Measurements from ENCODE around the gene RNF150.

RNF150 gene

DNA sequence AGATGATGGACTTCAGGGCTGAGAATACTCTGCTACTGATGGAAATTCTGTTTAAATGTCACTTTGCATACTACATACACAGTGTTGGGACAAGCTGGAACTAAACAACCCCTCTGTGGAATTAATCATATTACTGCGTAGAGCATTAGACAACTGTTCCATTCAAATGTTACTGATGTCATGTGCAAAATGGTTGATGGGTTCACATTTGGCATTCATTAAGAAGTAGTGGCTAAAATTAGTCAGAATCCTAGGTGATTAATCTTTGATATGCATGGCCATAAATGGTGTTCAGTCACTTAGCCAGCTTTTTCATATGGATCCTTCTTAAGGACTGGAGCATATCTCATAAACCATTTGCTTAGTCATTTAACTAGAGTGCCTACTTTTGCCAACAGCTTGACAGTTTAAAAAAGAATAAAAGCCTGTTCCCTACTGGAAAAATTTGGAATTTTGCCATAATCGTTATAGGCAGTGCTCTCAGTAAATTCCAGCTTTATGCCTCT is 105.2 kb downstream of the RNF150 start:
- no peak for DNase-seq (ENCODE audit: low read depth in 1 of 2, low spot score in 1 of 2)

DNA sequence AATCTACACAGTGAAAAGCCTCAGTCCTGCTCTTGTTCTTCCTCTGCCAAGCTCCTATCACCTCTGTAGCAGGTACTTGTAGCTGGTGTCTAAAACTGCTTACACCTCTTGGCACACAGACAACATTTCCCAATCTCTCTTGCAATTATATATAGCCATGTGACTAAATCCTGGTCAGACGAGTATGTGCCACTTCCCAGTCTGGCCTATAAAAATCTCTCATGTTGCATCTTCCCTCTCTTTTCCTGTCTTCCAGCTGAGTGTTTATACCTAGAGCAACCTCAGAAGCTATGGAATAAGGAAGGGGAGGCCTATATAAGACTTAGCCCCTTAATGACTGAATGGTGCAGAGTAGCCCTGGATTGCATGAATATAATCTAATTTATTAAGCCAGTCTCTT is 105.8 kb downstream of the RNF150 start:
- DNase-seq (ENCODE audit: low read depth in 1 of 2, low spot score in 1 of 2), result no peak

GRCh38 chr4:141026900-141027299 is 106.4 kb downstream of the RNF150 start:
- DNase-seq (ENCODE audit: low read depth in 1 of 2, low spot score in 1 of 2), result no peak

DNA sequence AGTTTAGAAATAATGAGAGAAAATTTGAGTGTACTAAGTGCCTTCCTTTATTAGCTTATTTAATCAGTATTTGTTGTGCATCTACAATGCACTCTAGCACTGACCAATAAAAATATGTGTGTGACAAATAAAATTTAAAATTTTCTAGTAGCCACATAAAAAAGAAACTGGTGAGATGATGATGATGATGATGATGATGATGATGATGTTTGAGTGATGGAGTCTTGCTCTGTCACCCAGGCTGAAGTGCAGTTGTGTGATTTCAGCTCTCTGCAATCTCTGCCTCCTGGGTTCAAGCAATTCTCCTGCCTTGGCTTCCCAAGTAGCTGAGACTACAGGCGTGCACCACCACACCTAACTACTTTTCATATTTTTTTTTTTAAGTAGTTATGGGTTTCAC is 110.2 kb downstream of the RNF150 start:
- DNase-seq (ENCODE audit: low read depth in 1 of 2, low spot score in 1 of 2), result no peak

DNA sequence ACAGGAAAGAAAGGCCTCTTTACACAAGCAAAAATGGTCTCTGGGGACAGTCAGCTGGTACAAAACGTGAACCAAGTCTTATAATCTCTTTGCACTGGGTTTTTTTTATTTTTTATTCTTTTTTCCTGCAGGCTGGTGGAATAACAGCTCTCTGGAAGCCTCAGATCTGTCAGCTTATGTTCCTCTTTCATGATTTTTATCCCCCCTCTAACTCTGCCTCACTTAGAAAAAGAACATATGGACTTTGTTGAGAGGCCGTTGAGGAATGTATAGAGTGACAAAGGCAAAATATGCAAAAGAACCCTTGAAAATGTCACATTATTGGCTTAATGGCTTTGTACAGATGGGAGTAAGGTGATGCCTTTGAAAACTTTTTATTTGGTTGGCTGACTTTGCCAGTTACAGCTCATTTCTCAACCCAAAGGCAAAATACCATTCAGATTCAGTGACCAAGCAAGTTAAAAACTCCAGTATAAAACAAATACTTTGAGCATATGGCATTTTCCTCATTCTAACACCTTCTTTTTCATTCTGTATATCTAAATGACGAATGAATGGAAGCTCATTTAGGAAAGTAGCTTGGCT is 111.1 kb downstream of the RNF150 start:
- no peak for DNase-seq (ENCODE audit: low read depth in 1 of 2, low spot score in 1 of 2)

- DNase-seq (ENCODE audit: low read depth in 1 of 2, low spot score in 1 of 2), result no peak
Observed at GRCh38 chr4:141021397-141022110, 111.7 kb downstream of the RNF150 start.

GRCh38 chr4:141020801-141021261 is 112.4 kb downstream of the RNF150 start:
- DNase-seq (ENCODE audit: low read depth in 1 of 2, low spot score in 1 of 2), result no peak

DNA sequence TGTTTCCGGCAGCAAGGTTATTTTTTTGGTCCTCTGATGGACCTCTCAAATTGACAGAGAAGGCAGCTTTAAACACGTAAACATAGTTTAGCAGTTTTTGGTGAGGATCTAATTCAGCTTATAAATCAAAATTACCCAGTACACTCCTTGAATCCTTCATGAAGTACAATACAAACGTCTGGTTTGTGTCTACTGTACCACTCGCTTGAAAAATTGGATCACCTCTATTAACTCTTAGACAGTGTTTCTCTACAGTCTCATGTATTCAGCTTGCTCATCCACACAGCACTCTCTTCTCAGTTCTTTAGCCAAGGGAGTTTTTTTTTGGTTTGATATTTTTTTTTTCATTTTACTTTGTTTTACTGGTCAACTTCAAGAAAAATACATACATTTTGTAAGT is 113.5 kb downstream of the RNF150 start:
- DNase-seq (ENCODE audit: low read depth in 1 of 2, low spot score in 1 of 2), result no peak

GRCh38 chr4:141016117-141016798 is 117.0 kb downstream of the RNF150 start:
- no peak for DNase-seq (ENCODE audit: low read depth in 1 of 2, low spot score in 1 of 2)

DNA sequence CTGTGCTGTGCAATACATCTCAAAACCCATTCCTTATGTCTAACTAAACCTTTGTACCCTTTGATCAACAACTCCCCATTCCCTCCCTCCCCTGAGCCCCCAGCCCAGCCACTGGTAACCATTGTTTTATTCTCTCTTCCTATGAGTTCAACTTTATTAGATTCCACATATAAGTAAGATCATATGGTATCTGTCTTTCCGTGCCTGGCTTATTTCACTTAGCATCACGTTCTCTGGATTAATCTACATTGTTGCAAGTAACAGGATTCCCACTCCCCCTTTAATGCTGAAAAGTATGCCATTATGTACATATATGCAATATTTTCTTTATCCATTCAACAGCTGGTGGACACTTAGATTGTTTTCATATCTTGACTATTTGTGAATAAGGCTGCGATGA is 119.4 kb downstream of the RNF150 start:
- no peak for DNase-seq (ENCODE audit: low read depth in 1 of 2, low spot score in 1 of 2)

DNA sequence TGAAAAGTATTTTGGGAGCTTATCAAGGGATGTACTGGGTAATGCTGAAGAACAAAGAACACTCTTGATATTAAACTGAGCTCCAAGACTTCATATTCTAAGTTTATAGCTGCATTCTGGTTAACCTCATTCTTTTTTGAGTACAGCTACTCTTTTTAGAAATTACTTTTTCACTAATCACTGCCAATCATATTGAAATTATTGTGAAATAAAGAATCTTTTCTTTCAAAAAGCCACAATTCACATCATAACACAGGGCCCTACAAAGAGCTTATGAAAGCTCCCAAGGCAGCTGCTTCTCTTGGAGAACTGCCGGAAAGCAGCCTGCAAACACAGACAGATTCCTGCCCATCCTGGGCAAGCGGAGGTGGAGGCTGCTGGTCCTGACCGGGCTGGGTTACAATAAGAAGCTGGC is 121.4 kb downstream of the RNF150 start:
- no peak for DNase-seq (ENCODE audit: low read depth in 1 of 2, low spot score in 1 of 2)

DNA sequence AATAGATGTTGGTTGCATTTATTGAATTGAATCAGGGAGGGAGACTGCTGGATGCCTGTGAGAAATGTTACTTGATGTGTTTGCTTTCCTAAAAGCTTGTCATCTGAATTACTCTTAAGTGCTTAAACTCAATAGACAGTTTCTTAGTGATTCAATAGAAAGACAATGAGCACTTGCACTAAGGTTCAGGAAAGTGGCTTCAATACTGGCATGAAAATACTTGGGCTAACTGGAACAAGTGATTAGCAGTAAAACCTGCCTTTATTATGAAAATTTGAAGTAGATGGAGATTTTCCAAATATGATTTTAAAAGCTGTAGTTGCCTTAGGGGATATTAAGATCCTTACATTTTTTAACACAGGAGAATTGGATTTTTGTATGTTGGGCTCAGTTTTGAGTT is 123.3 kb downstream of the RNF150 start:
- DNase-seq (ENCODE audit: low read depth in 1 of 2, low spot score in 1 of 2), result no peak

GRCh38 chr4:141009129-141009528 is 124.1 kb downstream of the RNF150 start:
- no peak for DNase-seq (ENCODE audit: low read depth in 1 of 2, low spot score in 1 of 2)

DNA sequence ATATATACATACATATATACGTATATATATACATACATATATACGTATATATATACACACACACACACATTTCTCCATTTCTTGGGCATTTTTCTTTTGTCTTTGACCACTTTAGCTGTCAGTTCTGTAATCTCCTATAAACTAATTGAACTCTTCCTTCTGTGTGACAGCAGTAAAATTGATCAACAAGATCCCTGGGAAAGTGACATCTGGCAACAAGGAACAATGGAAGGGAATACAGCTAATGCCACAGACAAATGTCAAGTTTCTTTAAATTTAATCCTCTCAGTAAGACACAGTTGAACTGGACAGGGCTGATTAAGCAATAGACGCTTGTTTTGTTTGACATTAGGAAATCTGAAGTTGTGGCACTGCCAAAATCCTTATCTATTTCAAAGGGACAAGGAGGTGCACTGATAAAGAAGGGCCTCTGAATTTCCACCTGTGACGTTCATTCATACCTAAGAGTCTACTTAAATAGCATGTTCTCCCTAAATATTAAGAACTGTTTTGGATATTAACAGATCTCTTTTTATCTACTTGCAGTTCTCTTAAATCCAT is 126.9 kb downstream of the RNF150 start:
- no peak for DNase-seq (ENCODE audit: low read depth in 1 of 2, low spot score in 1 of 2)

DNA sequence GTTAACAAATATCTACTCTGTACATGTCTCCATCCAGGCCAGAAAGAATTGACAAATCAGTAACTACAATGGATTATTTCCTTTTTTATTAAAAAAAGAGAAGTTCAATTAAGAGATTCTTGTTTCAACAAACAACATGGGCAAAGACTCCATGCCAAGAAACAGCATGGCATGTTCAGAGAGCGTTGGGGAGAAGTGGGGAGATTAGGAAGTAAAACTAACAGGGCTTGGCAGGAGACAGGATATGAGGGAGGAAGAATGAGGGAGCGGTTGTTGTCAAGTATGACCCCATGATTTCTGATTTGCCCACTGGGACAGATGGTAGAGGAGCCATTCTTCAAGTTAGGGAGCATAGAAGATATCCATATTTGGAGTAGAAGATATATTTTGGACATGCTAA is 128.4 kb downstream of the RNF150 start:
- DNase-seq (ENCODE audit: low read depth in 1 of 2, low spot score in 1 of 2), result no peak

GRCh38 chr4:141003193-141003592 is 130.1 kb downstream of the RNF150 start:
- DNase-seq (ENCODE audit: low read depth in 1 of 2, low spot score in 1 of 2), result no peak

- no peak for DNase-seq (ENCODE audit: low read depth in 1 of 2, low spot score in 1 of 2)
Observed at GRCh38 chr4:141002323-141002805, 130.9 kb downstream of the RNF150 start.

DNA sequence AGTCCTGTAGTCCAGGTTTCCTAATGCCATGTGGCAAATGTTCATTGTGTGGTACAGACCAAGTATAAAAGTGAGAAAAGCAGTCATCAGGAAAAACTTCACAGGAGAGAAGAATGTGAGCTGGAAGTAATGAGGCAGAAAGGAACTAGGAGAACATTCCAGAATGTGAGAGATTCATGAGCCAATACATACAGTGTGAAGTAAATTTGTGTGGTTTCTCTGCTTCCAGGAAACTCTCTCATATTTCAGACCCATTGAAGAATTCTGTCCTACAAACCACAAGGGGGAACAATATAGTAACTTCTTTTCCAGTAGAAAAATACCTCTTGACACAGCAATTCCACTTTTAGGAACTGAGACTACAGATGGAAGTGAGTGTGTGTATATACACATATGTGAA is 136.5 kb downstream of the RNF150 start:
- DNase-seq (ENCODE audit: low read depth in 1 of 2, low spot score in 1 of 2), result no peak

- DNase-seq (ENCODE audit: low read depth in 1 of 2, low spot score in 1 of 2), result no peak
Observed at GRCh38 chr4:140995058-140995457, 138.2 kb downstream of the RNF150 start.

- no peak for DNase-seq (ENCODE audit: low read depth in 1 of 2, low spot score in 1 of 2)
Observed at GRCh38 chr4:140994015-140994414, 139.3 kb downstream of the RNF150 start.

- no peak for DNase-seq (ENCODE audit: low read depth in 1 of 2, low spot score in 1 of 2)
Observed at GRCh38 chr4:140993370-140993769, 139.9 kb downstream of the RNF150 start.

- no peak for DNase-seq (ENCODE audit: low read depth in 1 of 2, low spot score in 1 of 2)
Observed at GRCh38 chr4:140989944-140990343, 143.3 kb downstream of the RNF150 start.

Measured in activated CD4-positive, alpha-beta T cell treated with anti-CD3 and anti-CD28 coated beads, Interleukin-2, amount 50 U/mL, for 24 hours (primary cell).